Panc1 (cell line): ENCODE measurements around the gene TMEM222. TPM values are rescaled to one million over a fixed set of nuclear protein-coding genes. Genes with fewer than 3 reads are reported as not detected.

Source experiments
- ATAC-seq: fragments of 200-7000 bp; cut with Tn5 transposase; 2 replicates; pipeline ENCODE4 v1.9.1; 2020; ENCODE audit warnings: mild to moderate bottlenecking, moderate library complexity
- BruUV-seq: library from RNA; stranded (reverse); fragments of 400-500 nt; replicated peaks from 2 replicates; lab custom pipeline; 2021; lab: Mats Ljungman, UMichigan
- CTCF ChIA-PET: fragments of 300-600 bp; sonication (Branson Sonifier 250); formaldehyde crosslinking; loops from one replicate; lab custom pipeline; 2022; ENCODE audit warnings: antibody characterized with exemption; lab: Charles Lee
- POLR2A ChIA-PET: fragments of 300-600 bp; sonication (Branson Sonifier 250); formaldehyde crosslinking; loops from one replicate; lab custom pipeline; 2022; ENCODE audit warnings: antibody characterized with exemption; lab: Charles Lee
- DNase-seq: peaks from one replicate; pipeline ENCODE4 v3.0.0-alpha.2; 2010; ENCODE audit warnings: low read depth, low spot score
- H3K27ac ChIP-seq: 2 replicates; pipeline ENCODE4 v1.5.1; 2011; ENCODE audit warnings: mild to moderate bottlenecking, low read length, inconsistent platforms
- H3K27me3 ChIP-seq: fragments of 200-500 bp; sonication (Bioruptor generic); 2 replicates; pipeline ENCODE4 v1.6.0; 2014; ENCODE audit warnings: low read length, inconsistent platforms; ENCODE audit not compliant: control insufficient read depth, insufficient read depth
- H3K36me3 ChIP-seq: fragments of 200-500 bp; sonication (Bioruptor generic); 2 replicates; pipeline ENCODE4 v1.5.1; 2014; ENCODE audit warnings: inconsistent platforms, mild to moderate bottlenecking, low read length, moderate library complexity; ENCODE audit not compliant: control insufficient read depth, insufficient read depth
- H3K4me1 ChIP-seq: 2 replicates; pipeline ENCODE4 v1.5.1; 2011; ENCODE audit warnings: inconsistent platforms, mild to moderate bottlenecking, low read length, moderate library complexity; ENCODE audit not compliant: control insufficient read depth, insufficient read depth
- H3K4me3 ChIP-seq, 2 experiments: 2 replicates each; pipeline ENCODE4 v1.5.1; 2011 to 2012; ENCODE audit warnings: low read depth in 2 of 2, low read length in 2 of 2, mild to moderate bottlenecking in 2 of 2, inconsistent platforms in 1 of 2, moderate library complexity in 1 of 2
- H3K9me3 ChIP-seq: fragments of 200-500 bp; sonication (Bioruptor generic); 2 replicates; pipeline ENCODE4 v1.5.1; 2014; ENCODE audit warnings: low read depth, mild to moderate bottlenecking, inconsistent platforms, low read length, moderate library complexity; ENCODE audit not compliant: control insufficient read depth, insufficient read depth
- POLR2AphosphoS5 ChIP-seq: IDR thresholded peaks from 2 replicates; pipeline ENCODE4 v1.6.1; 2012; ENCODE audit warnings: mild to moderate bottlenecking, low read depth, low read length, moderate library complexity
- SIN3A ChIP-seq: IDR thresholded peaks from 2 replicates; pipeline ENCODE4 v1.6.1; 2012; ENCODE audit warnings: low read depth, mild to moderate bottlenecking, low read length, moderate library complexity, borderline replicate concordance; ENCODE audit not compliant: insufficient read depth
- TCF7L2 ChIP-seq: IDR thresholded peaks from 2 replicates; pipeline ENCODE4 v1.6.1; 2011; ENCODE audit warnings: mild to moderate bottlenecking, low read depth, low read length, inconsistent platforms
- in situ Hi-C: cut with HindIII; loops from 2 replicates; pipeline ENCODE4 v1.10.0; 2016; ENCODE audit warnings: low sequenced_read_pairs, low pct_unique_long_range_greater_than_20kb
- intact Hi-C: fragments of 100-400 bp; cut with micrococcal nuclease; formaldehyde crosslinking; loops from one replicate; pipeline ENCODE4 v1.10.0; 2022; ENCODE audit not compliant: unreplicated experiment
- total RNA-seq: library from RNA; stranded (reverse); gene quantifications from one replicate; pipeline ENCODE4 v1.2.1, GENCODE V29; 2021; ENCODE audit not compliant: unreplicated experiment
- TF ChIP-seq, protein P1 (sequence below): fragments of 450-650 bp; IDR thresholded peaks from 2 replicates; pipeline ENCODE4 v1.5.1; 2017; ENCODE audit warnings: mild to moderate bottlenecking
- TF ChIP-seq, protein P2 (sequence below), 2 experiments: IDR thresholded peaks; 2 replicates each; pipeline ENCODE4 v1.6.1; 2011 to 2012; ENCODE audit warnings: low read depth in 2 of 2, control low read depth in 1 of 2, low read length in 1 of 2, mild to moderate bottlenecking in 1 of 2, moderate library complexity in 1 of 2; ENCODE audit not compliant: insufficient read depth in 1 of 2

Gene TMEM222
- total RNA-seq, 1 experiment from 2014 or later: 55.3 TPM

DNA sequence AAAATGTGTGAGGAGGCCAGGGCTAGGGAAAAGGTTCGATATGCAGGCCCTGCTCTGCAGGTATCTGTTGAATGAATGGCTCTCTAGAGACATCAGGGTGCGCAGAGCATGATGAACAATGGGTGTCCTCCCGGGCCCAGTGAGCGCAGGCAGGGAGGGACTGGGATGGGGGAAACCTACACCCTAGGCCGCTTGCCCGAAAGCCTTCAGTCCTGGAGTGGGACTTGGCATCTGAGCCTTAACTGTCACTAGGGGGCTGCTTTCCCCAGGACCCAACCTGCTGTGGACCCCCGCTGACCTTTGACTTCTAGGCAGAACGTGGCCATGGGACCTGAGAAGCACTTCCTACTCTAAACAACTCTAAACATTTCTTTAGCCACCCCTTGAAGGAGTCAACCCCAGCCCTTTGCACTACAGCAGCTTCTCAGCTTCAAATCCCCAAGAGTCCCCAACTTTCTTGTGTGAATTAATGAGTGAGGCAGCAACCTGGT, 45.2 kb downstream of the TMEM222 start:
- no peaks in the 10 kb centered on the region for H3K27me3 ChIP-seq
- H3K9me3 ChIP-seq: no peaks in the 10 kb centered on the region
- H3K4me3 ChIP-seq: peak overlapping the region; percentile 74 to 96
- H3K27ac ChIP-seq: peak overlapping the region; percentile 92
- TF ChIP-seq POLR2AphosphoS5 (no peak), SIN3A (no peak), TCF7L2 (no peak)
- TF ChIP-seq, protein P1, sequence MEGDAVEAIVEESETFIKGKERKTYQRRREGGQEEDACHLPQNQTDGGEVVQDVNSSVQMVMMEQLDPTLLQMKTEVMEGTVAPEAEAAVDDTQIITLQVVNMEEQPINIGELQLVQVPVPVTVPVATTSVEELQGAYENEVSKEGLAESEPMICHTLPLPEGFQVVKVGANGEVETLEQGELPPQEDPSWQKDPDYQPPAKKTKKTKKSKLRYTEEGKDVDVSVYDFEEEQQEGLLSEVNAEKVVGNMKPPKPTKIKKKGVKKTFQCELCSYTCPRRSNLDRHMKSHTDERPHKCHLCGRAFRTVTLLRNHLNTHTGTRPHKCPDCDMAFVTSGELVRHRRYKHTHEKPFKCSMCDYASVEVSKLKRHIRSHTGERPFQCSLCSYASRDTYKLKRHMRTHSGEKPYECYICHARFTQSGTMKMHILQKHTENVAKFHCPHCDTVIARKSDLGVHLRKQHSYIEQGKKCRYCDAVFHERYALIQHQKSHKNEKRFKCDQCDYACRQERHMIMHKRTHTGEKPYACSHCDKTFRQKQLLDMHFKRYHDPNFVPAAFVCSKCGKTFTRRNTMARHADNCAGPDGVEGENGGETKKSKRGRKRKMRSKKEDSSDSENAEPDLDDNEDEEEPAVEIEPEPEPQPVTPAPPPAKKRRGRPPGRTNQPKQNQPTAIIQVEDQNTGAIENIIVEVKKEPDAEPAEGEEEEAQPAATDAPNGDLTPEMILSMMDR: no peak
- TF ChIP-seq, protein P2, sequence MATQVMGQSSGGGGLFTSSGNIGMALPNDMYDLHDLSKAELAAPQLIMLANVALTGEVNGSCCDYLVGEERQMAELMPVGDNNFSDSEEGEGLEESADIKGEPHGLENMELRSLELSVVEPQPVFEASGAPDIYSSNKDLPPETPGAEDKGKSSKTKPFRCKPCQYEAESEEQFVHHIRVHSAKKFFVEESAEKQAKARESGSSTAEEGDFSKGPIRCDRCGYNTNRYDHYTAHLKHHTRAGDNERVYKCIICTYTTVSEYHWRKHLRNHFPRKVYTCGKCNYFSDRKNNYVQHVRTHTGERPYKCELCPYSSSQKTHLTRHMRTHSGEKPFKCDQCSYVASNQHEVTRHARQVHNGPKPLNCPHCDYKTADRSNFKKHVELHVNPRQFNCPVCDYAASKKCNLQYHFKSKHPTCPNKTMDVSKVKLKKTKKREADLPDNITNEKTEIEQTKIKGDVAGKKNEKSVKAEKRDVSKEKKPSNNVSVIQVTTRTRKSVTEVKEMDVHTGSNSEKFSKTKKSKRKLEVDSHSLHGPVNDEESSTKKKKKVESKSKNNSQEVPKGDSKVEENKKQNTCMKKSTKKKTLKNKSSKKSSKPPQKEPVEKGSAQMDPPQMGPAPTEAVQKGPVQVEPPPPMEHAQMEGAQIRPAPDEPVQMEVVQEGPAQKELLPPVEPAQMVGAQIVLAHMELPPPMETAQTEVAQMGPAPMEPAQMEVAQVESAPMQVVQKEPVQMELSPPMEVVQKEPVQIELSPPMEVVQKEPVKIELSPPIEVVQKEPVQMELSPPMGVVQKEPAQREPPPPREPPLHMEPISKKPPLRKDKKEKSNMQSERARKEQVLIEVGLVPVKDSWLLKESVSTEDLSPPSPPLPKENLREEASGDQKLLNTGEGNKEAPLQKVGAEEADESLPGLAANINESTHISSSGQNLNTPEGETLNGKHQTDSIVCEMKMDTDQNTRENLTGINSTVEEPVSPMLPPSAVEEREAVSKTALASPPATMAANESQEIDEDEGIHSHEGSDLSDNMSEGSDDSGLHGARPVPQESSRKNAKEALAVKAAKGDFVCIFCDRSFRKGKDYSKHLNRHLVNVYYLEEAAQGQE (IDR thresholded peaks at IDR 0.05; ENCODE audit: insufficient read depth in 1 of 2, low read depth in 2 of 2, low read length in 1 of 2): no peak
- ATAC-seq (no peak), DNase-seq (no peak)
- H3K36me3 ChIP-seq: no peaks in the 10 kb centered on the region; the same call in 1 of the 2 replicates
- CTCF ChIA-PET: interaction anchor here (0.5 to 2.3 kb wide), 3 partner anchors 10 to 85 kb away, joined by 3 to 11 read pairs (median 3); no protein-coding TSS in a partner anchor
- in situ Hi-C loops (no loop called here), intact Hi-C loops (no loop called here)
- POLR2A ChIA-PET: interaction anchor here (0.5 kb wide), 1 partner anchor 102 kb away, joined by 4 read pairs; no protein-coding TSS in a partner anchor
- peaks cover 15% of the 10 kb centered on the region for H3K4me1 ChIP-seq
- BruUV-seq: no TSS peak

DNA sequence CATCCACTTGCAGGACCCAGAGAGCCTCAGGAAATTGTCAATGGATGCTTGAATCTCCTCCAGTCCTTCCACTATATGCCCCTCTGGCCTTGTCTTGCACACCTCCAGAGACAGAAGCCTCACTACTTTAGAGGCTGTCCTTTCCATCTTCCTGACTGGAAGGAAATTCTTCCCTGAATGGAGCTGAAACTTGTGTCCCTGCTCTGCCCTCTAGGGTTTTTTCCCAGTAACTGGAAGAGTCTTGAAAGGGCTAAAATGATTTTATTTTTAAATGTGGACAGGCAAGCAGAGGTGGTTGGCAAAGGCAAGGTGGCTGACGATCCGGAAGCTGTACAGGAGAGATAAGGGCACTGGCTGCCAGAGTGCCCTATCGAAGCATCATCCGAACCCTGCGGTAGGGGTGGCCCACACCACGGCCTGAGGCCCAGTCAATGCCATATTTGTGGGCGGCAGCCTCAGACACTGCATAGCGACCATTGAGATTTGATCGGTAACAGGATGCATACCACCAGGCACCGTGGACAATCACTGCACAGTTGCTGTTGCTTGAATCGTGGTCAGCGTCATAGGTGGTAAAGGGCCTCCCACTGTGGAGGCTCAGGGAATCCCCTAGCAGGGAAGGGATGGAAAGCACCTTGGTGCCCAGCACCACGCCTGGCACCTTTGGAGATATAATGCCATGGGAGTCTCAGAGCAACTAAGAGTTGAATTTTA, 47.1 kb downstream of the TMEM222 start:
- ChIA-PET POLR2A (interaction anchor here (0.5 to 0.7 kb wide), 2 partner anchors 53 to 203 kb away, joined by 3 read pairs; no protein-coding TSS in a partner anchor), CTCF (interaction anchor here (0.6 to 1.3 kb wide), 3 partner anchors 36 to 244 kb away, joined by 3 read pairs; no protein-coding TSS in a partner anchor)
- ATAC-seq (no peak), DNase-seq (no peak)
- intact Hi-C loops: no loop called here
- TF ChIP-seq, protein P1: peak; percentile 56; the same call in 1 of the 2 replicates
- no peak for TF ChIP-seq POLR2AphosphoS5
- no peak overlapping the region for H3K27ac ChIP-seq
- H3K4me1 ChIP-seq: peaks cover 15% of the 10 kb centered on the region
- no peak overlapping the region for H3K4me3 ChIP-seq
- no peaks in the 10 kb centered on the region for H3K36me3 ChIP-seq
- H3K27me3 ChIP-seq: no peaks in the 10 kb centered on the region
- in situ Hi-C loops: no loop called here
- H3K9me3 ChIP-seq: no peaks in the 10 kb centered on the region
- no TSS peak for BruUV-seq
